GM23338 (cell line): ENCODE results near the gene KCTD13. TPM values are rescaled to one million over a fixed set of nuclear protein-coding genes. Genes with fewer than 3 reads are reported as not detected.
"Not testable (repeated sequence)": the region's sequence is repeated elsewhere in the genome, so short reads cannot be mapped to it uniquely, and the experiment has no call there.

Experiments
- ATAC-seq: fragments of 200-7000 bp; cut with Tn5 transposase; 3 replicates; pipeline ENCODE4 v1.9.1; 2020
- DNase-seq: peaks from one replicate; pipeline ENCODE4 v3.0.0-alpha.2; 2015; ENCODE audit warnings: low spot score
- H2AFZ ChIP-seq: fragments of 200-600 bp; sonication (generic); 2 replicates; pipeline ENCODE4 v1.8.0; 2016; ENCODE audit warnings: antibody characterized with exemption, mild to moderate bottlenecking, moderate library complexity
- H3F3A ChIP-seq: fragments of 200-600 bp; sonication (generic); replicated peaks from 2 replicates; pipeline ENCODE4 v1.8.0; 2017; ENCODE audit warnings: antibody characterized with exemption, mixed run types, low read depth
- H3K27ac ChIP-seq: fragments of 200-600 bp; sonication (generic); 2 replicates; pipeline ENCODE4 v1.6.1; 2016; ENCODE audit warnings: low read depth
- H3K27me3 ChIP-seq: fragments of 200-600 bp; sonication (generic); 2 replicates; pipeline ENCODE4 v1.8.0; 2016; ENCODE audit warnings: mild to moderate bottlenecking, mixed run types, moderate library complexity; ENCODE audit not compliant: insufficient read depth
- H3K36me3 ChIP-seq: fragments of 200-600 bp; sonication (generic); 2 replicates; pipeline ENCODE4 v1.8.0; 2016; ENCODE audit warnings: mild to moderate bottlenecking; ENCODE audit not compliant: insufficient read depth
- H3K4me1 ChIP-seq: fragments of 200-600 bp; sonication (generic); 2 replicates; pipeline ENCODE4 v1.8.0; 2016; ENCODE audit warnings: mild to moderate bottlenecking, moderate library complexity; ENCODE audit not compliant: insufficient read depth
- H3K4me2 ChIP-seq: fragments of 200-600 bp; sonication (generic); 2 replicates; pipeline ENCODE4 v1.7.1; 2017; ENCODE audit warnings: mixed run types
- H3K4me3 ChIP-seq: fragments of 200-600 bp; sonication (generic); 2 replicates; pipeline ENCODE4 v1.6.1; 2016; ENCODE audit warnings: mixed run types
- H3K79me2 ChIP-seq: fragments of 200-600 bp; sonication (generic); replicated peaks from 2 replicates; pipeline ENCODE4 v1.8.0; 2017; ENCODE audit warnings: mild to moderate bottlenecking; ENCODE audit not compliant: insufficient read depth
- H3K9me2 ChIP-seq: fragments of 200-600 bp; sonication (generic); 2 replicates; pipeline ENCODE4 v1.8.0; 2017; ENCODE audit not compliant: insufficient read depth
- H4K20me1 ChIP-seq: fragments of 200-600 bp; sonication (generic); replicated peaks from 2 replicates; pipeline ENCODE4 v1.8.0; 2017; ENCODE audit warnings: mild to moderate bottlenecking; ENCODE audit not compliant: insufficient read depth
- H3K27ac Mint-ChIP-seq: 2 replicates; pipeline ENCODE4 v1.8.0; 2020; ENCODE audit warnings: inconsistent platforms, mild to moderate bottlenecking, moderate library complexity, mixed read lengths
- H3K27me3 Mint-ChIP-seq: 3 replicates; pipeline ENCODE4 v1.8.0; 2022; ENCODE audit warnings: low read depth, mild to moderate bottlenecking, moderate library complexity, mixed read lengths, inconsistent platforms; ENCODE audit not compliant: insufficient read depth, poor library complexity
- H3K36me3 Mint-ChIP-seq: 3 replicates; pipeline ENCODE4 v1.8.0; 2021; ENCODE audit warnings: low read depth, mild to moderate bottlenecking, inconsistent platforms, moderate library complexity, mixed read lengths
- H3K4me1 Mint-ChIP-seq: 3 replicates; pipeline ENCODE4 v1.8.0; 2020; ENCODE audit warnings: mild to moderate bottlenecking, inconsistent platforms, mixed read lengths
- H3K4me3 Mint-ChIP-seq: 3 replicates; pipeline ENCODE4 v1.8.0; 2021; ENCODE audit warnings: moderate library complexity, mild to moderate bottlenecking, inconsistent platforms, mixed read lengths
- H3K9me3 Mint-ChIP-seq: 3 replicates; pipeline ENCODE4 v1.8.0; 2020; ENCODE audit warnings: moderate library complexity, mild to moderate bottlenecking, inconsistent platforms, mixed read lengths
- CREB1 ChIP-seq: fragments of 250-450 bp; sonication (Bioruptor Pico); IDR thresholded peaks from 2 replicates; pipeline ENCODE4 v1.5.0; 2020; ENCODE audit warnings: low read depth, mild to moderate bottlenecking, moderate library complexity
- JUNB ChIP-seq: IDR thresholded peaks from one replicate; pipeline ENCODE4 v1.6.1; 2016; ENCODE audit warnings: antibody characterized with exemption; ENCODE audit not compliant: unreplicated experiment
- POLR2AphosphoS5 ChIP-seq: IDR thresholded peaks from 2 replicates; pipeline ENCODE4 v1.6.1; 2016; ENCODE audit warnings: antibody characterized with exemption, low read depth
- STAT1 ChIP-seq: IDR thresholded peaks from one replicate; pipeline ENCODE4 v1.6.1; 2016; ENCODE audit warnings: antibody characterized with exemption; ENCODE audit not compliant: unreplicated experiment
- ZNF114 ChIP-seq: fragments of 250-450 bp; sonication (Bioruptor Pico); IDR thresholded peaks from 2 replicates; pipeline ENCODE4 v1.5.0; 2020; ENCODE audit warnings: mild to moderate bottlenecking, moderate library complexity
- ZNF331 ChIP-seq: fragments of 250-450 bp; sonication (Bioruptor Pico); IDR thresholded peaks from 2 replicates; pipeline ENCODE4 v1.5.0; 2020; ENCODE audit warnings: low read depth, mild to moderate bottlenecking, moderate library complexity
- polyA plus RNA-seq: library from polyadenylated mRNA; unstranded; fragments of >200 nt; fragmentation: Nextera tagmentation; extraction: Ambion mirVana; gene quantifications from 2 replicates; pipeline ENCODE4 v1.2.1, GENCODE V29; 2016
- total RNA-seq: library from RNA; depleted of rRNA; stranded (reverse); fragments of >200 nt; shearing (Covaris generic); gene quantifications from 2 replicates; pipeline ENCODE4 v1.2.3, GENCODE V29; 2014
- TF ChIP-seq, protein P1 (sequence below), 2 experiments: fragments of 200-600 bp in 1 of 2; sonication (generic) in 1 of 2; conservative IDR thresholded peaks; 2 replicates each; pipeline versions ENCODE4 v1.5.1 to v1.6.1; 2016 to 2017; ENCODE audit warnings: antibody characterized with exemption in 2 of 2, low read depth in 2 of 2, mild to moderate bottlenecking in 2 of 2, moderate library complexity in 1 of 2

KCTD13 gene
- total and polyA plus RNA-seq, 2 experiments from 2014 or later = 10.1 to 12.2 TPM

DNA sequence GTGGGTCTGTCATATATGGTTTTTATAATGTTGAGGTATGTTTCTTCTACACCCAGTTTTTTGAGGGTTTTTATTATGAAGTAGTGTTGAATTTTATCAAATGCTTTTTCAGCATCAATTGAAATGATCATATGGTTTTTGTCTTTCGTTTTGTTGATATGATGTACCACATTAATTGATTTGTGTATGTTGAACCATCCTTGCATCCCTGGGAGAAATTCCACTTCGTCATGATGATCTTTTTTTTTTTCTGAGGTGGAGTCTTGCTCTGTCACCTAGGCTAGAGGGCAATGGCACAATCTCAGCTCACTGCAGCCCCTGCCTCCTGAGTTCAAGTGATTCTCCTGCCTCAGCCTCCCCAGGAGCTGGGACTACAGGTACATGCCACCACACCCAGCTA is 21.9 kb upstream of the KCTD13 start:
- peaks cover 18% of the 10 kb centered on the region for H3K4me1 Mint-ChIP-seq

DNA sequence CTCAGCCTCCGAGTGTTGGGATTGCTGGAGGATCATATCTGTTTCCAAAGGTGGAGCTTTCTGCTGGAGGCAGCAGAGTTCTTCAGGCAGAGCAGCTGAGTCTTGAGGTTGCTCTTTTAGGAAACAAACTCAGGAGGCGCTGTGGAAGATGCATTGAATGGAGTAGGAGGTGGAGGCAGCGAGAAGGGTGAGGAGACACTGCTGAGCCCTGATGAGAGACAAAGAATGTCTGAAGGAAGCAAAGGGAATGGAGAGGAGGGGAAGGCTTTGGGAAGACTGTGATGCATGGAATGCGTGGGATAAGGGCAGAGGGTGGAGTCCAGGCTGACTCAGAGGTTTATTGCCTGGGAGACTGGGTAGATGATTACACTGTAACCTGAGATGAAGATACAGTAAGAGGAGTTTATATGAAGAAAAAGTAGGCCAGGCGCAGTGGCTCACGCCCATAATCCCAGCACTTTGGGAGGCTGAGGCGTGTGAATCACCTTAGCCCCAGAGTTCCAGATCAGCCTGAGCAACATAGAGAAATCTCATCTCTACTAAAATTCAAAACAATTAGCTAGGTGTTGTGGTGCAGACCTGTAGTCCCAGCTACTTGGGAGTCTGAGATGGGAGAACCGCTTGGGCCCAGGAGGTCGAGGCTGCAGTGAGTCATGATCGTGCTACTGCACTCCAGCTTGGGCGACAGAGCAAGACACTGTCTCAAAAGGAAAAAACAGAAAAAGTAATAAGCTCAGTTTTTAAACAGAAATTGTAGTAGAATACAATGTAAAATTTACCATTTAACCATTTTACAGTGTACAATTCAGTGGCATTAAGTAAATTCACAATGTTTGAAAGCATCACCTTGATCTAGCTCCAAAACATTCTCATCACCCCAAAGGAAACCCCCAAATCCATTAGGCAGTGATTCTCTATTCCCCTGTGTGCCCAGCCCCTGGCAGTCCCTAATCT is 18.1 kb upstream of the KCTD13 start:
- Histone ChIP-seq H3K27ac (peak overlapping the region; percentile 64; the same call in 1 of the 2 replicates), H3K36me3 (no peaks in the 10 kb centered on the region), H2AFZ (peak overlapping the region; percentile 79), H4K20me1 (no peaks in the 10 kb centered on the region), H3K27me3 (no peaks in the 10 kb centered on the region), H3K79me2 (no peaks in the 10 kb centered on the region), H3K4me3 (no peak overlapping the region), H3K4me2 (peak overlapping the region; percentile 33; the same call in 1 of the 2 replicates), H3K4me1 (0 out of 2 replicates have a peak, but pooled peaks cover 6% of the 10 kb centered on the region), H3K9me2 (no peaks in the 10 kb centered on the region), H3F3A (no peaks in the 10 kb centered on the region)
- peak; percentile 95 for ATAC-seq
- Mint-ChIP-seq H3K4me3 (no peak overlapping the region), H3K27me3 (peaks cover 7% of the 10 kb centered on the region), H3K36me3 (no peaks in the 10 kb centered on the region), H3K4me1 (peaks cover 10% of the 10 kb centered on the region), H3K27ac (peak overlapping the region; percentile 36), H3K9me3 (no peaks in the 10 kb centered on the region)
- TF ChIP-seq ZNF331 = no peak
- TF ChIP-seq, protein P1, sequence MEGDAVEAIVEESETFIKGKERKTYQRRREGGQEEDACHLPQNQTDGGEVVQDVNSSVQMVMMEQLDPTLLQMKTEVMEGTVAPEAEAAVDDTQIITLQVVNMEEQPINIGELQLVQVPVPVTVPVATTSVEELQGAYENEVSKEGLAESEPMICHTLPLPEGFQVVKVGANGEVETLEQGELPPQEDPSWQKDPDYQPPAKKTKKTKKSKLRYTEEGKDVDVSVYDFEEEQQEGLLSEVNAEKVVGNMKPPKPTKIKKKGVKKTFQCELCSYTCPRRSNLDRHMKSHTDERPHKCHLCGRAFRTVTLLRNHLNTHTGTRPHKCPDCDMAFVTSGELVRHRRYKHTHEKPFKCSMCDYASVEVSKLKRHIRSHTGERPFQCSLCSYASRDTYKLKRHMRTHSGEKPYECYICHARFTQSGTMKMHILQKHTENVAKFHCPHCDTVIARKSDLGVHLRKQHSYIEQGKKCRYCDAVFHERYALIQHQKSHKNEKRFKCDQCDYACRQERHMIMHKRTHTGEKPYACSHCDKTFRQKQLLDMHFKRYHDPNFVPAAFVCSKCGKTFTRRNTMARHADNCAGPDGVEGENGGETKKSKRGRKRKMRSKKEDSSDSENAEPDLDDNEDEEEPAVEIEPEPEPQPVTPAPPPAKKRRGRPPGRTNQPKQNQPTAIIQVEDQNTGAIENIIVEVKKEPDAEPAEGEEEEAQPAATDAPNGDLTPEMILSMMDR (conservative IDR thresholded peaks at IDR 0.05; ENCODE audit: low read depth in 2 of 2) = peak; percentile 40 to 55
- TF ChIP-seq CREB1 (CRISPR knock-in tag) = no peak
- peak; percentile 80 for DNase-seq

More for the DNA sequence above, 21.9 kb upstream of the KCTD13 start:
- Mint-ChIP-seq H3K9me3 (peaks cover 3% of the 10 kb centered on the region; the same call in 2 of the 3 replicates), H3K27ac (no peak overlapping the region), H3K27me3 (peaks cover 5% of the 10 kb centered on the region), H3K4me3 (no peak overlapping the region), H3K36me3 (no peaks in the 10 kb centered on the region)
- DNase-seq = no peak
- Histone ChIP-seq H3K4me1 (0 out of 2 replicates have a peak, but pooled peaks cover 10% of the 10 kb centered on the region), H3K79me2 (no peaks in the 10 kb centered on the region), H3K27ac (no peak overlapping the region), H3K9me2 (no peaks in the 10 kb centered on the region), H2AFZ (no peak overlapping the region), H3K4me3 (no peak overlapping the region), H3K27me3 (no peaks in the 10 kb centered on the region), H3F3A (no peaks in the 10 kb centered on the region), H4K20me1 (no peaks in the 10 kb centered on the region), H3K4me2 (no peak overlapping the region), H3K36me3 (no peaks in the 10 kb centered on the region)
- TF ChIP-seq CREB1 (CRISPR knock-in tag) = no peak
- no peak for TF ChIP-seq STAT1
- no peak for ATAC-seq

DNA sequence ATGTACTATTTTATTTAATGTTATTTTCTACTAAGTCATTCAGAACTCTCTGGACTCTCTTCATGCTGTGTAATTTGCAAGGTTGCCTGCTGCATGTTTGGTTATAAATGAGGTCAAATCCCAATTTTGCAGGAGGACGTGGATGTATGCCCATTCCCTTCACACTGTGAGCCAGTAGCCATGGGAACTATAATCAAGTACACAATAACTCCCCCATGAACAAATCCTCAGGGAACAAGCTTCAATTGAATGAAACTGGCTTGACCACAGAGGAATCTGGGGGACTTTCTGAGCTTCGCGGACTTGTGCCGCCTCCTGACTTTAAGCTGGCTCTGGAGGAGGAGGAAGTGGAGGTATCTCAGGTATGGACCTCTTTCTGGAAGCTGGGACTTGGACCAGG is 14.6 kb upstream of the KCTD13 start:
- Mint-ChIP-seq H3K27me3 (peaks cover 10% of the 10 kb centered on the region), H3K4me1 (peaks cover 10% of the 10 kb centered on the region), H3K9me3 (no peaks in the 10 kb centered on the region), H3K4me3 (no peak overlapping the region), H3K36me3 (no peaks in the 10 kb centered on the region), H3K27ac (no peak overlapping the region)
- DNase-seq (no peak), ATAC-seq (no peak)
- H3K4me3 ChIP-seq = no peak overlapping the region
- no peaks in the 10 kb centered on the region for H3K36me3 ChIP-seq
- H3K4me2 ChIP-seq = no peak overlapping the region
- no peak overlapping the region for H2AFZ ChIP-seq
- no peaks in the 10 kb centered on the region for H3K27me3 ChIP-seq
- no peaks in the 10 kb centered on the region for H3K79me2 ChIP-seq
- no peaks in the 10 kb centered on the region for H3F3A ChIP-seq
- no peak for TF ChIP-seq JUNB
- no peak for TF ChIP-seq STAT1
- TF ChIP-seq POLR2AphosphoS5 = no peak
- TF ChIP-seq ZNF114 (CRISPR knock-in tag) = no peak
- H3K27ac ChIP-seq = no peak overlapping the region
- no peaks in the 10 kb centered on the region for H3K9me2 ChIP-seq
- H3K4me1 ChIP-seq = 0 out of 2 replicates have a peak, but pooled peaks cover 6% of the 10 kb centered on the region
- H4K20me1 ChIP-seq = no peaks in the 10 kb centered on the region

DNA sequence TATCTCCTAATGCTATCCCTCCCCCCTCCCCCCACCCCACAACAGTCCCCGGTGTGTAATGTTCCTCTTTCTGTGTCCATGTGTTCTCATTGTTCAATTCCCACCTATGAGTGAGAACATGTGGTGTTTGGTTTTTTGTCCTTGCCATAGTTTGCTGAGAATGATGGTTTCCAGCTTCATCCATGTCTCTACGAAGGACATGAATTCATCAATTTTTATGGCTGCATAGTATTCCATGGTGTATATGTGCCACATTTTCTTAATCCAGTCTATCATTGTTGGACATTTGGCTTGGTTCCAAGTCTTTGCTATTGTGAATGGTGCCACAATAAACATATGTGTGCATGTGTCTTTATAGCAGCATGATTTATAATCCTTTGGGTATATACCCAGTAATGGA is 5.7 kb upstream of the KCTD13 start:
- not testable (repeated sequence) for H3K27me3 ChIP-seq, H3K9me3 Mint-ChIP-seq, H3K4me3 Mint-ChIP-seq, H3K9me2 ChIP-seq, H2AFZ ChIP-seq, H3K27ac ChIP-seq, H3K4me2 ChIP-seq, H3K36me3 ChIP-seq, H3K4me3 ChIP-seq, H3F3A ChIP-seq, H3K79me2 ChIP-seq, ATAC-seq, DNase-seq, H3K36me3 Mint-ChIP-seq, H3K27ac Mint-ChIP-seq, H3K4me1 Mint-ChIP-seq, H4K20me1 ChIP-seq, H3K27me3 Mint-ChIP-seq
- peaks cover 11% of the 10 kb centered on the region; the same call in 1 of the 2 replicates for H3K4me1 ChIP-seq
